ENCODE results near the gene IL3.

IL3 gene, protein sequence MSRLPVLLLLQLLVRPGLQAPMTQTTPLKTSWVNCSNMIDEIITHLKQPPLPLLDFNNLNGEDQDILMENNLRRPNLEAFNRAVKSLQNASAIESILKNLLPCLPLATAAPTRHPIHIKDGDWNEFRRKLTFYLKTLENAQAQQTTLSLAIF

DNA sequence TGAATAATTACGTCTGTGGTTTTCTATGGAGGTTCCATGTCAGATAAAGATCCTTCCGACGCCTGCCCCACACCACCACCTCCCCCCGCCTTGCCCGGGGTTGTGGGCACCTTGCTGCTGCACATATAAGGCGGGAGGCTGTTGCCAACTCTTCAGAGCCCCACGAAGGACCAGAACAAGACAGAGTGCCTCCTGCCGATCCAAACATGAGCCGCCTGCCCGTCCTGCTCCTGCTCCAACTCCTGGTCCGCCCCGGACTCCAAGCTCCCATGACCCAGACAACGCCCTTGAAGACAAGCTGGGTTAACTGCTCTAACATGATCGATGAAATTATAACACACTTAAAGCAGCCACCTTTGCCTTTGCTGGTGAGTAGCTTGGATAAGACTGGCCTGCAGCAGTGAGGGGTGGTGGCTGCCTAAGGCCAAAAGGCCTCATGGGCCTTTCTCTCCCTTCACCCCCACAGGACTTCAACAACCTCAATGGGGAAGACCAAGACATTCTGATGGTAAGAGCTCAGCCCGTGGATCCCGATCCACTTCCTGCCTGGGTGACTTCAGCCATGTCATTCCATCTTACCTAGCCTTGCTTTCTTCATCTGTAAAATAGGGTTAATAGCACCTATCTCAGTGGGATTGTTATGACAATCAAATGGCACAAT lies at the start of gene IL3:
Gene IL3 (plus strand): TSS at position 155 of the 661 bp plus-strand sequence. CDS start 52 bp downstream, at position 207.
- no peak for DNase-seq (ENCODE audit: low spot score)

DNA sequence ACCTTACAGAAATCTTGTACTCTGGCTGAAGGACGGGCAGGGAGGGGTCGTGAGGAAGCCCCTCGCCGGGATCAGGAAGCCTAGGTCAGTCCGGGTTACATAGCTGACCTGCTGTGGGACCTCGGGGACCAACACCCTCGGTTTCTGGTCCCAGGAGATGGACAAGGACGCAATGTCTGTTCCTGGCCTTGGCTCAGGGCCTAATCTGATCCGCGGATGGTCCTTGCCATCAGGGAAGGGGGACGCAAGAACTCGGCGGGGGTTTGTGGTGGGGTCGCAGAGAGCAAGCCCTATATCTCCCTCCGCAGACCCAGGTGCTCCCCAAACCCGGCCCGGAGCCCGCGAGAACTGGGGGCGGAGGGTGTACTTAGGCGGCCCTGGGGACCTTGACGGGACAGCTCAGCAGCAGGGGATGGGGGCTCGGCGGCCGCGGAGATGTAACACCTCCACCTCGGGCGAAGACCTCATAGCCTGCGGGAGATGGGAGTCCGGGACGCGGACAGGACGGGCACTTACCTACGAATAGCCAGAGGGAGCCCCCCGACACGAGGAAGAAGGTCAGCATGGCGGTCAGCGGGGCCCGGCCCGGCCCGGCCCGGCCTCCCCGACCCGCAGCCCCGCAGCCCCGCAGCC lies 49.4 kb upstream of the IL3 start:
- DNase-seq (ENCODE audit: low spot score) = no peak

- DNase-seq (ENCODE audit: low spot score) = peak; percentile 63
Observed at GRCh38 chr5:132011622-132012343, 48.7 kb upstream of the IL3 start, which contains the start of gene ACSL6. Gene ACSL6, minus strand, starts transcription at chr5:132011658. Its CDS starts 105 bp downstream, at chr5:132011553.

- DNase-seq (ENCODE audit: low spot score) = peak; percentile 90
Observed at GRCh38 chr5:132012371-132013005, 48.0 kb upstream of the IL3 start.

- no peak for DNase-seq (ENCODE audit: low spot score)
Observed at GRCh38 chr5:132013006-132013689, 47.3 kb upstream of the IL3 start.

DNA sequence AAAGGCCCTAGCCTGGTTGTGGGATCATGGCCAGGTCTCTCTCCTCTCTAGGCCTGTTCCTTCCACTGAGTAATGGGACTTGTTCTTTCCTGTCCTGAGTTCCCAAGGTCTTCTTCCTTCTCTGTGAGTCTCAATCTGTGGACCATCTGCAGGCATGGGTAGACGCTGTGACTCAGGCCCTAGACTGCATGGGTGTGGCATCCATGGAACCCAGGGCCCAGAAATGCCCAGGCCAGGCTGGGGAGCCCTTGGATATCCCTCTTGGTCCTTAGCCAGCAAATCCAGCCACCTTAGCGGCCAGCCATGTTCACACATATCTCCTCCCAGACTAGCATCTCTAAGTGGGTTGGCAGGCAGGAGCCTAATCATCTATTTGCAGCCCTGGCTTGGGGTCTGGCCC lies 46.7 kb upstream of the IL3 start:
- no peak for DNase-seq (ENCODE audit: low spot score)

- DNase-seq (ENCODE audit: low spot score) = no peak
Observed at GRCh38 chr5:132016721-132017250, 43.7 kb upstream of the IL3 start.

DNA sequence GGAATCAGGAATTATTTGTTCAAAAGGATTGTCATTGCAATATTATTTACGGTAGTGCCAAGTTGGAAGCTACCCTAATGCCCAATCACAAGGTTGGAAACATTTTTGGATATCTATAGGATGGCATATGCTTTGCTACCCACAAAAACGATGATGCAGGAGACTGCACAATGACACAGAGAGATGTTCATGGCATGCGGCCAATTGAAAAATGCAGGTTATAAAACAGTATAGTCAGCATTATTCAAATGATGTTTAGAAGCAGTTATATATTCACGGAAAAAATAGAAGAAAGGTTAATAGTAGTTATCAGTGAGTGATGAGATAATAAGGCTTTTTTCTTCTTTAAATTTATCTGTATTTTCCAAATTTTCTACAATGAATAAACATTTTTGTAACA lies 43.1 kb upstream of the IL3 start:
- DNase-seq (ENCODE audit: low spot score) = no peak

- DNase-seq (ENCODE audit: low spot score) = no peak
Observed at GRCh38 chr5:132017738-132018625, 42.5 kb upstream of the IL3 start.

- no peak for DNase-seq (ENCODE audit: low spot score)
Observed at GRCh38 chr5:132019337-132019736, 41.1 kb upstream of the IL3 start.

- DNase-seq (ENCODE audit: low spot score) = no peak
Observed at GRCh38 chr5:132019857-132020555, 40.4 kb upstream of the IL3 start.

- DNase-seq (ENCODE audit: low spot score) = no peak
Observed at GRCh38 chr5:132020568-132021339, 39.7 kb upstream of the IL3 start.

DNA sequence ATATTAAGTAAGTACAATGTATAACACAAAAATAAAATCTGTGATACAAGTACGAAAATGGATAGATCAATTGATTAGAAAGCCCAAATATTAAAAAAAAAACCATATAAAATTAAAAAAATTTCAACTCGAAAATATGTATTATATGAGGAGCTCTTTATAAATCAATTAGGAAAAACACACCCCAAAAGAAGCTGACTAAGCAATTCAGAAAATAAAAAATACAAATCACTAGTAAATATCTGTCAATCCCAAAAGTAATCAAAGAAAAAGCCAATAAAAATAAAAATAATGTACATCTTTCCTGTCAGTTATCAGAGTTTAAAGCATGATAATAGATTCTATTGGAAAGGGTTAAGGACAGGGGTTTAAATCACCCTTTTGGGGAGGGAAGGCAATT lies 38.8 kb upstream of the IL3 start:
- no peak for DNase-seq (ENCODE audit: low spot score)

DNA sequence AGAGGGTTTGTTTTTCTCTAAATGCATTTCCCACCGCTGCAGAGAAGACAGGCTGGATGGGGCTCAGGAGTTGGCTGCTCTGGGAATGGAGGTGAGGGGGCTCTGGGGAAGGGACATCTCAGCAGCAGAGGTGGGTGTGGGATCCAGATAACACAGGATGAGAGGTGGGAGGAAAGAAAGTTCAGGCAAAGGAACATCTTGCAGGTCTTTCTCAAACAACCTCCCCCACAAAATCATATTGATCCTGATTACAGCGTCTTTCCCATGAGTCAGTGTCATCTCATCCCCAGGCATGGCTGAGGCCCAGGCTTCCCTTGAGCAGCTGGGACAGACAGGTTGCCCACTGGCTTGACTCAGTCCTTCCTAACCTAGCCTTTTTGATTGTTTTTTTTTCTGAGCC lies 37.7 kb upstream of the IL3 start:
- no peak for DNase-seq (ENCODE audit: low spot score)

GRCh38 chr5:132023258-132024116 lies 37.0 kb upstream of the IL3 start:
- no peak for DNase-seq (ENCODE audit: low spot score)

DNA sequence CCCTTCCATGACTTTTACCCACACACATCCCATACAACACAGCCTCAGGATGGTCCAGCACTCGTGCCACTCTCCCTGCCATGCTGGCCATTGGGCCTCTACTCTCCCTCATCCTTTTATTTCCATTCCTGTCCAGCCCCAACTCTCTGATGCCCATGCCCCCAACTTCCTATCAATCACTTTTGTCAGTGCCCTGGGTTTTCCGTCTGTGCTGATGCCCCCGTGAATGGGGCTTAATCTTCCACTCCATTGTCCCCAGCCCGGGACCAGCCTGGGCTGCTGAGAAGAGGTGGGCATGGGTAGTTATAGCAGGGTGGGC lies 36.4 kb upstream of the IL3 start:
- no peak for DNase-seq (ENCODE audit: low spot score)

DNA sequence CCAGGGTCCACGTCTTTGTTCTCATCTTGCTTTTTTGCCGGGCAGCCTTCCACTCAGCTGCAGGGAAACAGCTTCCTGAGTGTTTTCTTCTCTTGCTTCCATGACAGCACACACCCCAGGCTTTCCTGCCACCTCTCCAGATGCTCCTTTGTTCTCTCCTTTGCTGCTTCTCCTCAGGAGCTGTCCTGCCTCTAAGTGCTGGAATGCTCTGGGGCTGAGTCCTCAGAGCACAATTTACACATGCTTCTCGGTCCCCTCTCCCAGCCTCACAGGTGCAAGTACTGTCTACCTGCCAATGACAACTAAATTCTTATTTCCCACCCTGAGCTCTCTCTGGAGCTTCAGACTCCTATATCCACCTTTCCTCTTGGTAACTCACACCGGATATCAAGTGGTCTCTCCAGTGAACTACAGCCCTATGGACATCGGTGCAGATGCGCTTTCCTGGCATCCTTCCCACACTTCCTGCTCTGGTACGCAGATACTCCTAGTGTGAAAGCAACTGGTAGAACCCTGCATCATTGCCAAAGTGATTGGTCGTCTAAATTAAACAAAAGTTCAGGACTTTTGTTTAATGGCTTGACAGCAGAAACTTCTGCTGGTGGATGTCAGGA lies 35.6 kb upstream of the IL3 start:
- DNase-seq (ENCODE audit: low spot score) = peak; percentile 62
